Dedifferentiated amniotic fluid mesenchymal stem cell (primary cell): Measurements from ENCODE around the gene SLC13A3.

Source experiments
- DNase-seq: peaks from one replicate; pipeline ENCODE4 v3.0.0-alpha.2; 2016; ENCODE audit errors: extremely low spot score

Gene SLC13A3

DNA sequence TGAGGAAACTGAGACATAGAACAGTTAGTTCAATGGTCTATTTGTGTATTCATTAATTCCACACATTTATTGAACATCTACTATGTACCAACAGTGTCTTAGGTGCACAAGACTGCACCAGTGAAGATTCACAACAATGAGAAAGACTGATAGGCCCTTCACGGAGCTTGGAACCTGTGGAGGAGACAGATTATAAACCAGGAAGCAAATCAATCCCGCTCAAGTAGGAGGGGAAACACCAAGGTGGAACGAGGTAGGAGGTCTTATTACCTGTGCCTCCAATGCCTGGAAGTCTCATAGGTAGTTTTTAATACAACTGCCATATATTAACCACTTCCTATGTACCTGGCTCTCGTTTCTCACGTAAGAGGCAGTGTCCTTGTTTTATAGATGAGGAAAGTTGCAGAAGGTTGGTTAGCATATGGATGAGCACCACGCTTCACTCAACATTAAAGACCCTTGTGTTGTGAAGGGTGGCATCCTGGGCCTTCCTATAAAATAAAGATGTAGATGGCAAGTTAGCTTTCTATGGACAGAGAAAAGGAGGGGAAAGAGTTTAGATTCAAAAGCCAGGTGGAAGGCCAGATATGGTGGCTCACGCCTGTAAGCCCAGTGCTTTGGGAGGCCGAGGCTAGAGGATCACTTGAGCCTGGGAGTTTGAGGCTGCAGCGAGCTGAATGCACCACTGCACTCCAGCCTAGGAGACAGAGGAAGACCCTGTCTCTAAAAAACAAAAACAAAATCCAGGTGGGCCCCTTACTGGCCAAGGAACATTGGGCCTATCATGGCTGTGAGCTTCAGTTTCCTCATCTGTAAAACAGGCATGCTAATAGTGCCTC lies 45.1 kb downstream of the SLC13A3 start:
- no peak for DNase-seq

GRCh38 chr20:46605181-46605580 lies 46.1 kb downstream of the SLC13A3 start:
- DNase-seq = no peak

GRCh38 chr20:46604551-46605133 lies 46.6 kb downstream of the SLC13A3 start:
- DNase-seq = no peak

GRCh38 chr20:46602429-46602828 lies 48.8 kb downstream of the SLC13A3 start:
- no peak for DNase-seq

DNA sequence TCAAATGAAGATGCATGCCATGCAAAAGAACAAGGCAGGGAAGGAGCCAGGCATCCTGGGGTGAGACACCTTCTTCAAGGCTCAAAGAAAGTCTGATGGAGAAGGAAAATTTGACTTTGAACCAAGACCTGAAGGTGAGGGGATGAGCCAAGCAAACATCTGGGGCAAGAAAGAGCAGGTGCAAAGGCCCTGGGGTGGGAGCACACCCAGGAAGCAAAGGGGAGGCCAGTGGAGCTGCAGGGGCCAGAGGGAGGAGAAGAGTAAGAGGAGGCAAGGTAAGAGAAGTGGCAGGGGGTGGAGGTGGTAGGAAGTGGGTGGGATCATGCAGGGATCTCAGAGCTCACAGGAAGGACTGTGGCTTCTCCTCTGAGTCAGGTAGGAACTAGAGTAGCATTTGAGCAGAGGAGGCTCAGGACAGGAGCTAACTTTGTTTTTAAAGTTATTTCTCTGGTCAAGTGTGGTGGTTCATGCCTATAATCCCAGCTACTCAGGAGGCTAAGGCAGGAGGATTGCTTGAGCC lies 49.6 kb downstream of the SLC13A3 start:
- no peak for DNase-seq

- no peak for DNase-seq
Observed at GRCh38 chr20:46600286-46600752, 50.9 kb downstream of the SLC13A3 start.

- DNase-seq = no peak
Observed at GRCh38 chr20:46599227-46599987, 51.9 kb downstream of the SLC13A3 start.

- no peak for DNase-seq
Observed at GRCh38 chr20:46595933-46596332, 55.3 kb downstream of the SLC13A3 start.

GRCh38 chr20:46594725-46595124 lies 56.5 kb downstream of the SLC13A3 start:
- no peak for DNase-seq

- no peak for DNase-seq
Observed at GRCh38 chr20:46592580-46593362, 58.5 kb downstream of the SLC13A3 start.

- DNase-seq = no peak
Observed at GRCh38 chr20:46590443-46590842, 60.8 kb downstream of the SLC13A3 start.

DNA sequence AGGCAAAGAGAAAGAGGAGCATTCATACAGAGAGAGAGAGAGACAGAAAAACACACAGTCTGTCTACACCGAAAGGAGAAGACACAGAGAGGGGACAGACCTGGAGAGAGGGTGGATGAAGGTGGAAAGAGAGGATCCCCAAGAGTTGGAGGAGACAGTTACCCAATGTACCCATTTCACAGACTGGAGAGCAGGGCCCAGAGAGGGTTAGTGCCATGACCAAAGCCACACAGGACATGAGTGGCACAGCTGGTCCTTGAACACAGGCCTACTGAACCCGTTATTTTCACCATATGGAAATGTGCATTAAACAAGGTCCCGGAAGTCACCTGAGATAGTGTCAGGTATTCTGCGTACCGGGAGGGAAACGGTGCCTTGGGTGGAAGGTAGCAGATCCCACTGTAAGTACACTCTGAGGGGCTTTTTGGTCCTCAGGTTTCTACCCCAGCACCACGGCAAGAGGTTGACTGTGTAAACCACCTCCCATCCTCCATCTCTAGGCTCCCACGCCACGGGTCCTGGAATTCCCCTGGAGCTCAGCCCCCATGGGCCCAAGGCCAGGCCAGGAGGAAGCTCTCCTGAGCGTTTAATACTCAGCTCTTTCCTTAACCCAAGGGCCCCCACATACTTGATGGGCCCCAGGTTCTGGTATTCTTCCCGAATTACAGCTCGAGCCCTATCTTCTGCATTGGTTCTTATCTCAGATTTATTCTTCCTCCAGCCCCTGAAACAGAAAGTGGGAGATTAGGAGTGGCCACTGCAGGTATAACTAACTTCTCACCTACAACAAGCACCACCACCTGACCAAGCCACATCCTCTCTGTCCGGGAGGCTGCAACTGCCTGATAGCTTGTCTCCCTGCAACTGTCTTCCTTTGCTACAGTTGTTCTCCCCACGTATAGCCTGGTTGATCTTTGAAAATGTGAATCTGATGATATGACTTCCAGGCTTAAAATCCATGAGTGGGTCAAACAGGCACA lies 62.4 kb downstream of the SLC13A3 start:
- DNase-seq = no peak

- DNase-seq = no peak
Observed at GRCh38 chr20:46587986-46588385, 63.3 kb downstream of the SLC13A3 start.

DNA sequence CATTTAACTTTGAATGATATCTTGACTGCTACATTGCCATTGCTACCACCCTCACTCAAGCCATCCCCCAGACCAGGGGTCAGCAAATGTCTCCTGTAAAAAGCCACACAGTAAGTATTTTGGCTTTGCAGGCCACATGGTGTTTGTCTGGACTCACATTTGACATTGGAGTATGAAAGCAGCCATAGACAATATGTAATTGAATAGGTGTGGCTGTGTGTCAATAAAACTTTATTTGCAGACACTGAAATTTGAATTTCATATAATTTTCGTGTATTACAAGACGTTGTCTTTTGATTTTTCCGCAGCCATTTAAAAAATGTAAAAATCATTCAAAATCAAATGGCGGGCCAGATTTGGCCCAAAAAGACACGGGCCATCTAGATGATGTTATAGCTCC lies 64.5 kb downstream of the SLC13A3 start:
- no peak for DNase-seq

DNA sequence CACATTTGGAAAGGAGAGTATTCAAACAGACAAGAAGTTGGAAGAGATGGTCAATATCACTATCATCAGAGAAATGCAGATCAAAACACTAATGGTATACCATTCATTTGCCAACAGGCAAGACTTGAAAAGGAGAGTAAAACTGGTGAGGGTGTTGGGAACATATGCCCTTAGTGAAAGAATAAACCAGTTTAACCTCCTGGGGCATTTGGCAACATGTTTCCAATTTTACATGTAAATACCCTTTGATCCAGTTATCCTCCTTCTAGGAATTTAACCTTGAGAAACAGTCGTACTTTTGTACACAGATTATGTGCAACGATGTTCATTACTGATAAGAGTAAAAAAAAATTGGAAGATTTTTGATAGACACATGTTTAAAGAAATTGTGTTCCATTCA lies 66.8 kb downstream of the SLC13A3 start:
- no peak for DNase-seq

- no peak for DNase-seq
Observed at GRCh38 chr20:46583411-46584214, 67.6 kb downstream of the SLC13A3 start.

GRCh38 chr20:46582648-46583047 lies 68.6 kb downstream of the SLC13A3 start:
- no peak for DNase-seq

- no peak for DNase-seq
Observed at GRCh38 chr20:46581391-46581790, 69.9 kb downstream of the SLC13A3 start.

- DNase-seq = no peak
Observed at GRCh38 chr20:46580613-46581205, 70.5 kb downstream of the SLC13A3 start.
